Naive thymus-derived CD4-positive, alpha-beta T cell (primary cell): Measurements from ENCODE around the gene EIF4E. TPM values are rescaled to one million over a fixed set of nuclear protein-coding genes. Genes with fewer than 3 reads are reported as not detected.
"Not testable (repeated sequence)": the region's sequence is repeated elsewhere in the genome, so short reads cannot be mapped to it uniquely, and the experiment has no call there.

ENCODE experiments used
- ATAC-seq: fragments of 150-1000 bp; cut with Tn5 transposase; 2 replicates; pipeline ENCODE4 v1.10.0; 2021; ENCODE audit warnings: mild to moderate bottlenecking, moderate library complexity
- CTCF ChIA-PET: fragments of 350-600 bp; sonication (Branson Sonifier 250); formaldehyde crosslinking; loops from one replicate; lab custom pipeline; 2021; ENCODE audit warnings: antibody characterized with exemption; lab: Charles Lee
- POLR2A ChIA-PET: fragments of 350-600 bp; sonication (Branson Sonifier 250); formaldehyde crosslinking; loops from one replicate; lab custom pipeline; 2021; ENCODE audit warnings: antibody characterized with exemption, inconsistent platforms; lab: Charles Lee
- DNase-seq, 9 donors: peaks; one replicate each; pipeline versions ENCODE4 v3.0.0 to v3.0.0-alpha.2; 2020 to 2022; ENCODE audit warnings: mixed read lengths in 1 of 9
- H3K27ac ChIP-seq: one replicate; pipeline ENCODE4 v1.7.0; 2013; ENCODE audit warnings: mild to moderate bottlenecking, low read depth, low read length, moderate library complexity
- H3K27me3 ChIP-seq, 2 donors: one replicate each; pipeline ENCODE4 v1.7.0; 2013; ENCODE audit warnings: low read length in 2 of 2, mild to moderate bottlenecking in 2 of 2, moderate library complexity in 2 of 2; ENCODE audit not compliant: control insufficient read depth in 2 of 2, insufficient read depth in 2 of 2
- H3K36me3 ChIP-seq, 3 experiments: 1 replicate in 2 of 3; 2 replicates in 1 of 3; pipeline ENCODE4 v1.7.0; 2013; ENCODE audit warnings: low read length in 3 of 3, mild to moderate bottlenecking in 3 of 3, moderate library complexity in 1 of 3; ENCODE audit not compliant: insufficient read depth in 3 of 3, control insufficient read depth in 2 of 3
- H3K4me1 ChIP-seq, 2 donors: one replicate each; pipeline ENCODE4 v1.7.0; 2013; ENCODE audit warnings: low read length in 2 of 2, mild to moderate bottlenecking in 2 of 2, moderate library complexity in 1 of 2; ENCODE audit not compliant: control insufficient read depth in 2 of 2, insufficient read depth in 2 of 2
- H3K4me3 ChIP-seq: 2 replicates; pipeline ENCODE4 v1.7.0; 2013; ENCODE audit warnings: mild to moderate bottlenecking, low read length
- H3K9me3 ChIP-seq, 3 experiments: 1 replicate in 2 of 3; 2 replicates in 1 of 3; pipeline ENCODE4 v1.7.0; 2013; ENCODE audit warnings: low read length in 3 of 3; ENCODE audit not compliant: control insufficient read depth in 2 of 3
- H3K27ac Mint-ChIP-seq, 9 donors: one replicate each; pipeline ENCODE4 v1.8.0; 2020 to 2022; ENCODE audit warnings: mixed read lengths in 9 of 9, mild to moderate bottlenecking in 8 of 9, moderate library complexity in 5 of 9, inconsistent platforms in 2 of 9
- H3K27me3 Mint-ChIP-seq, 5 donors: one replicate each; pipeline ENCODE4 v1.8.0; 2021 to 2022; ENCODE audit warnings: mixed read lengths in 5 of 5, mild to moderate bottlenecking in 1 of 5
- H3K36me3 Mint-ChIP-seq, 5 donors: one replicate each; pipeline ENCODE4 v1.8.0; 2020 to 2022; ENCODE audit warnings: mixed read lengths in 5 of 5, mild to moderate bottlenecking in 3 of 5, inconsistent platforms in 1 of 5
- H3K4me1 Mint-ChIP-seq, 7 donors: one replicate each; pipeline ENCODE4 v1.8.0; 2020 to 2022; ENCODE audit warnings: mixed read lengths in 7 of 7, mild to moderate bottlenecking in 3 of 7, inconsistent platforms in 1 of 7
- H3K4me3 Mint-ChIP-seq, 10 donors: one replicate each; pipeline ENCODE4 v1.8.0; 2020 to 2022; ENCODE audit warnings: mild to moderate bottlenecking in 10 of 10, mixed read lengths in 10 of 10, moderate library complexity in 6 of 10, inconsistent platforms in 2 of 10
- H3K9me3 Mint-ChIP-seq, 11 donors: one replicate each; pipeline ENCODE4 v1.8.0; 2020 to 2022; ENCODE audit warnings: mixed read lengths in 11 of 11, mild to moderate bottlenecking in 4 of 11, inconsistent platforms in 1 of 11, moderate library complexity in 1 of 11
- intact Hi-C, 2 donors: fragments of 100-400 bp; cut with micrococcal nuclease; formaldehyde crosslinking; loops; one replicate each; pipeline ENCODE4 v1.15.1; 2023
- polyA plus RNA-seq, 2 donors: library from polyadenylated mRNA; unstranded; fragments of 300-500 nt; fragmentation: Illumina TruSeq; gene quantifications; one replicate each; pipeline ENCODE4 v1.2.3, GENCODE V29; 2021
- total RNA-seq, 6 experiments: library from RNA in 5 of 6; stranded (reverse) in 5 of 6; gene quantifications; 1 replicate in 5 of 6; 2 replicates in 1 of 6; pipeline ENCODE4 v1.2.3 and lab custom pipeline; 2021 to 2026

The EIF4E gene
- total and polyA plus RNA-seq, 7 experiments from 2014 or later, result 53.0 to 96.1 (median 63.0) TPM

DNA sequence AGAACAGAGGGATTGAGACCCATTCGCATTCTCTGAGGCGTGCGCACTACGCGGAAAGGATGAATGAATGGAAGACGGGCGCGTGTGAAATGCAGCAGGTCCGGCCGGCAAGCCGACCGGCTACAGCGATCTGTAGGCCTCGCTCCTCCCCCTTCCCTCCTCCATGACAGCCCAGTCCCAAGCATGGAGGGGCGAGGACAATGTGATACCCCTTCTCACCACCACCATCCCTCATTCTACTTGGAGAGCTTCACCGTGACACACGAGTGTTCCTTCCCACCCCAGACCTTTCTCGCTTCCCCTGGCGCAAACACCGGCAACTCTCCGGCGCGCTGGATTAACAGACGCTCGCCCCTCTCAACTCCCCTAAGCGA, 815 bp downstream of the EIF4E start:
- H3K27ac ChIP-seq, result peak overlapping the region; percentile 88
- peak overlapping the region; percentile 96 for H3K4me3 ChIP-seq
- POLR2A ChIA-PET, result interaction anchor here (1.0 to 3.8 kb wide), 9 partner anchors 10 to 784 kb away, joined by 3 to 21 read pairs (median 4); partner anchors contain the start of genes ADH5, METAP1 and STPG2
- peak overlapping the region; percentile 88 to 98 (median 97) for H3K27ac Mint-ChIP-seq
- peaks cover 9 to 15% of the 10 kb centered on the region in 2 donors for H3K4me1 ChIP-seq
- H3K4me3 Mint-ChIP-seq, result peak overlapping the region; percentile 91 to 100 (median 96)
- intact Hi-C loops, result loop anchor here (1.0 to 10.0 kb wide), 9 partner anchors 39 to 1167 kb away; partner anchors contain the start of gene DNAJB14 (in 1 of the 2)
- no peaks in the 10 kb centered on the region for H3K9me3 ChIP-seq
- CTCF ChIA-PET, result interaction anchor here (0.9 to 1.5 kb wide), 4 partner anchors 11 to 460 kb away, joined by 3 to 7 read pairs (median 4); partner anchors contain the start of gene METAP1
- peaks cover 0 to 17% (median 8%) of the 10 kb centered on the region in 5 donors for H3K36me3 Mint-ChIP-seq
- DNase-seq (peak in 5 of 9 donors; percentile 38 to 72 (median 51)), ATAC-seq (peak; percentile 36)
- no peaks in the 10 kb centered on the region for H3K27me3 ChIP-seq
- peaks cover 0 to 9% (median 0%) of the 10 kb centered on the region in 11 donors for H3K9me3 Mint-ChIP-seq
- H3K4me1 Mint-ChIP-seq, result peaks cover 18 to 58% (median 44%) of the 10 kb centered on the region in 7 donors
- peaks cover 0 to 12% (median 0%) of the 10 kb centered on the region in 3 experiments for H3K36me3 ChIP-seq
- H3K27me3 Mint-ChIP-seq, result peaks cover 0 to 4% (median 0%) of the 10 kb centered on the region in 5 donors

DNA sequence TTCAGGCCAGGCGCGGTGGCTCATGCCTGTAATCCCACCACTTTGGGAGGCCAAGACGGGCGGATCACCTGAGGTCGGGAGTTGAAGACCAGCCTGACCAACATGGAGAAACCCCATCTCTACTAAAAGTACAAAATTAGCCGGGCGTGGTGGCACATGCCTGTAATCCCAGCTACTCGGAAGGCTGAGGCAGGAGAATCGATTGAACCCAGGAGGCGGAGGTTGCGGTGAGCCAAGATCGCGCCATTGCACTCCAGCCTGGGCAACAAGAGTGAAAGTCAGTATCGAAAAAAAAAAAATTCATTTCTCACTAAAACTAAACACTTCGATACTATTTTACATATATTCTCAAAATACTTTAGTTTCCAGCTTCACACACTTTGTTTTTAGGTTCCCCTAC, 2.7 kb downstream of the EIF4E start:
- H3K4me3 ChIP-seq, result not testable (repeated sequence)

DNA sequence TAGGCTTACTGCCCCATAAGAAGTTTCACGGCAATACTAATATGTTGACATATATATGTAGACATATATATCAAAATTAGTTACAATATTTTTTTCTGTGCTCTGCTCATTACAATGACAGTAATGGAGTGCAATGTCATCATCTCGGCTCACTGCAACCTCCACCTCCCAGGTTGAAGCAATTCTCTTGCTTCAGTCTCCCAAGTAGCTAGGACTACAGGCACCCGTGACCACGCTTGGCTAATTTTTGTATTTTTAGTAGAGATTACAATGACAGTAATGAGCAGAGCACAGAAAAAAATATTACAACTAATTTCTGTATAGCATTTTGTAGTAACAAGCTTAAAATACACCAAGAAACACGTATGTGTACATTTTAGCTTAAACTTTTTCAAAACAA, 7.6 kb downstream of the EIF4E start:
- H3K36me3 ChIP-seq, result no peaks in the 10 kb centered on the region
- no peak overlapping the region for H3K27ac ChIP-seq
- ChIA-PET CTCF (no interaction called here), POLR2A (no interaction called here)
- H3K9me3 Mint-ChIP-seq, result no peaks in the 10 kb centered on the region
- H3K4me3 ChIP-seq, result no peak overlapping the region
- DNase-seq (no peak), ATAC-seq (no peak)
- no peak overlapping the region for H3K27ac Mint-ChIP-seq
- H3K27me3 ChIP-seq, result no peaks in the 10 kb centered on the region
- H3K27me3 Mint-ChIP-seq, result no peaks in the 10 kb centered on the region
- H3K4me3 Mint-ChIP-seq, result no peak overlapping the region
- H3K36me3 Mint-ChIP-seq, result peaks cover 0 to 29% (median 11%) of the 10 kb centered on the region in 5 donors
- H3K9me3 ChIP-seq, result no peaks in the 10 kb centered on the region
- peaks cover 0 to 4% of the 10 kb centered on the region in 2 donors for H3K4me1 ChIP-seq
- peaks cover 11 to 62% (median 44%) of the 10 kb centered on the region in 7 donors for H3K4me1 Mint-ChIP-seq
- intact Hi-C loops, result loop anchor here (5.0 to 10.0 kb wide), 2 partner anchors 44 to 1174 kb away; no protein-coding TSS in a partner anchor

More for the DNA sequence above, 2.7 kb downstream of the EIF4E start:
- H3K27ac ChIP-seq, ATAC-seq, H3K9me3 ChIP-seq, H3K27me3 Mint-ChIP-seq, DNase-seq, H3K27me3 ChIP-seq, CTCF ChIA-PET, H3K9me3 Mint-ChIP-seq: not testable (repeated sequence)
- H3K4me1 Mint-ChIP-seq, result peaks cover 21 to 61% (median 53%) of the 10 kb centered on the region in 7 donors
- intact Hi-C loops, result loop anchor here (5.0 to 10.0 kb wide), 3 partner anchors 116 to 1169 kb away; no protein-coding TSS in a partner anchor
- H3K27ac Mint-ChIP-seq, result peak overlapping the region in 1 of 9 donors; percentile 55
- Histone ChIP-seq H3K36me3 (peaks cover 0 to 12% (median 0%) of the 10 kb centered on the region in 3 experiments), H3K4me1 (peaks cover 9 to 17% of the 10 kb centered on the region in 2 donors)
- POLR2A ChIA-PET, result interaction anchor here (1.0 kb wide), 1 partner anchor 69 kb away, joined by 3 read pairs; the partner anchor contains the start of gene METAP1
- peaks cover 0 to 14% (median 8%) of the 10 kb centered on the region in 5 donors for H3K36me3 Mint-ChIP-seq
- peak overlapping the region in 8 of 10 donors; percentile 16 to 97 (median 44) for H3K4me3 Mint-ChIP-seq

DNA sequence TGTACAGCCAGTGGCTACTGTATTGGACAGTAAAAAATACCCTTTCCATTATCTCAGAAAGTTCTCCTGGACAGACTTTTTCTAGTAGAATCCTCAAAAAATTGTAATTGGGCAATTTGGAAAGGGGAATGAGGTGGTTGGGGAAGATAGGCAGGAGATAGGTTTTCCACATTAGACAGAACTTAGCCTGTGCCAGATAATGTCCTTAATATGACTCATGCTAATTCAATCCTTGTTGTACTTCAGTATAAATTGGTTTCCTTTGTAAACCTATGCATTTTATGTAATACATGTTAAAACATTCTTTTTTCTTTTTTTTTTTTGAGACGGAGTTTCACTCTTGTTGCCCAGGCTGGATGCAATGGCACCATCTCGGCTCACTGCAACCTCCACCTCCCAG, 8.9 kb downstream of the EIF4E start:
- Histone ChIP-seq H3K4me3 (no peak overlapping the region), H3K9me3 (no peaks in the 10 kb centered on the region), H3K27me3 (no peaks in the 10 kb centered on the region), H3K36me3 (no peaks in the 10 kb centered on the region), H3K4me1 (peaks cover 0 to 3% of the 10 kb centered on the region in 2 donors), H3K27ac (no peak overlapping the region)
- intact Hi-C loops, result loop anchor here (5.0 to 10.0 kb wide), 2 partner anchors 43 to 1175 kb away; no protein-coding TSS in a partner anchor
- no peak for ATAC-seq
- H3K4me3 Mint-ChIP-seq, result peak overlapping the region in 1 of 10 donors; percentile 17
- H3K27ac Mint-ChIP-seq, result no peak overlapping the region
- ChIA-PET POLR2A (no interaction called here), CTCF (no interaction called here)
- H3K4me1 Mint-ChIP-seq, result peaks cover 14 to 58% (median 42%) of the 10 kb centered on the region in 7 donors
- peaks cover 0 to 24% (median 11%) of the 10 kb centered on the region in 5 donors for H3K36me3 Mint-ChIP-seq
- no peaks in the 10 kb centered on the region for H3K27me3 Mint-ChIP-seq
- H3K9me3 Mint-ChIP-seq, result no peaks in the 10 kb centered on the region
- no peak for DNase-seq

- H3K27ac Mint-ChIP-seq, POLR2A ChIA-PET: not testable (repeated sequence)
These were observed 18.2 kb downstream of the EIF4E start for GRCh38 chr4:98910728-98911127.

DNA sequence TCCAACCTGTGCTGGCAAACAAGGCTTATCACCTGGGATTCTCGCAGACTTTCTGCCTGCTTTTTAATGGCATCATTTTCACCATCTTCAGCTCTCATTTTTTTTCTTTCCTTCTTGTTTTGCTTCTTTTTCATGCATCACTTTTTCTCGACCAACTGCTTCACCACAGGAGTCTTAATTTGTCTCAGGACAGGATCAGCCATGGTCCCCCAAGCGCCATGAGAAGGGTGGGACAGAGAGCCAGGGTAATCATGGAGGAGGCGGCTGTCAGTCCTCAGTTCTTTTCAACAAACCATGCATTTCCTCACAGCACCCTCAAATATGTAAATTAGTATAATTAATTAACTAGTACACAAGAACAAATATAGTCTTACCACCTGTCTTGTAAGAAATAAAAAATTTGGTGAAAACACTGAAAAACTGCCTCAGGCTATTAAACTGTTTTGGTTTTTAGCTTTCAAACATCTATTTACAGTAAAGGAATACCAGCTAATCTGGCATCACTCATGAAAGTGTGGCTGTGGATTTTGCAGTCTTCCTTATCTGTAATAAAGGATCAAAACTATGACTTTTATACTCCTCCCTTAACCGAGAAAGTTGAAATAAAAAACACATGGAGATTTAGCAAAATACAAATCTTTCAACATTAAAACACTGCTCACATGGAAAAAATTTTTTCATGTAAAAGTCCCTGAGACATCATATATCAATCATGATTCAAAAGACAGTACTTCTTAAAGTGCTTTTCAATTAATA, 19.1 kb downstream of the EIF4E start:
- no peak for DNase-seq
- POLR2A ChIA-PET, result no interaction called here
- Histone ChIP-seq H3K27me3 (no peaks in the 10 kb centered on the region), H3K4me3 (no peak overlapping the region), H3K27ac (no peak overlapping the region), H3K36me3 (no peaks in the 10 kb centered on the region), H3K4me1 (peaks cover 17 to 20% of the 10 kb centered on the region in 2 donors), H3K9me3 (no peaks in the 10 kb centered on the region)
- H3K4me3 Mint-ChIP-seq, result peak overlapping the region in 9 of 10 donors; percentile 1 to 65 (median 31)
- CTCF ChIA-PET, result interaction anchor here (0.6 kb wide), 2 partner anchors 13 to 81 kb away, joined by 4 to 7 read pairs; no protein-coding TSS in a partner anchor
- no peaks in the 10 kb centered on the region for H3K9me3 Mint-ChIP-seq
- H3K36me3 Mint-ChIP-seq, result peaks cover 0 to 17% (median 11%) of the 10 kb centered on the region in 5 donors
- no peaks in the 10 kb centered on the region for H3K27me3 Mint-ChIP-seq
- ATAC-seq, result no peak
- peak overlapping the region in 6 of 9 donors; percentile 3 to 82 (median 20) for H3K27ac Mint-ChIP-seq
- peaks cover 31 to 76% (median 64%) of the 10 kb centered on the region in 7 donors for H3K4me1 Mint-ChIP-seq
- intact Hi-C loops, result no loop called here

More at GRCh38 chr4:98910728-98911127, 18.2 kb downstream of the EIF4E start:
- H3K9me3 ChIP-seq, H3K4me3 ChIP-seq, H3K27ac ChIP-seq, intact Hi-C loops, H3K27me3 Mint-ChIP-seq, H3K36me3 ChIP-seq, H3K9me3 Mint-ChIP-seq, H3K4me3 Mint-ChIP-seq, ATAC-seq, DNase-seq, H3K27me3 ChIP-seq: not testable (repeated sequence)
- peaks cover 0 to 14% (median 6%) of the 10 kb centered on the region in 5 donors for H3K36me3 Mint-ChIP-seq
- peaks cover 28 to 75% (median 60%) of the 10 kb centered on the region in 7 donors for H3K4me1 Mint-ChIP-seq
- peaks cover 13 to 21% of the 10 kb centered on the region in 2 donors for H3K4me1 ChIP-seq
- CTCF ChIA-PET, result interaction anchor here (0.6 kb wide), 2 partner anchors 12 to 82 kb away, joined by 4 to 7 read pairs; no protein-coding TSS in a partner anchor
